PC-3 (cell line): Measurements from ENCODE around the gene TRIM24.

Experiments
- CTCF ChIP-seq: fragments of 300-600 bp; sonication (generic); conservative IDR thresholded peaks from 2 replicates; pipeline ENCODE4 v1.5.1; 2017; ENCODE audit warnings: antibody characterized with exemption, low read depth, mild to moderate bottlenecking, low read length
- EZH2phosphoT487 ChIP-seq: fragments of 300-600 bp; sonication (generic); IDR thresholded peaks from 2 replicates; pipeline ENCODE4 v1.6.1; 2018; ENCODE audit warnings: mild to moderate bottlenecking, antibody characterized with exemption, low read length, borderline replicate concordance

GRCh38 chr7:138506764-138507163 lies 46.7 kb downstream of the TRIM24 start:
- TF ChIP-seq CTCF (no peak), EZH2phosphoT487 (no peak)
